Esophagus muscularis mucosa (tissue), 4 donors: ENCODE results near the gene ZEB2. TPM values are rescaled to one million over a fixed set of nuclear protein-coding genes. Genes with fewer than 3 reads are reported as not detected.

Source experiments
- DNase-seq: peaks from one replicate; pipeline ENCODE4 v3.0.0-alpha.2; 2017; ENCODE audit errors: extremely low spot score
- H3K27ac ChIP-seq, 4 donors: fragments of 200-600 bp; sonication (generic); replicated peaks in 1 of 4; 1 replicate in 3 of 4; 2 replicates in 1 of 4; pipeline ENCODE4 v1.5.1; 2016 to 2019; ENCODE audit warnings: mild to moderate bottlenecking in 1 of 4
- H3K27me3 ChIP-seq, 4 donors: fragments of 200-600 bp; sonication (generic); one replicate each; pipeline versions ENCODE4 v1.5.1 to v1.6.0; 2016 to 2019
- H3K36me3 ChIP-seq, 4 donors: fragments of 200-600 bp; sonication (generic); one replicate each; pipeline ENCODE4 v1.5.1; 2016 to 2019
- H3K4me1 ChIP-seq, 4 donors: fragments of 200-600 bp; sonication (generic); one replicate each; pipeline ENCODE4 v1.5.1; 2016 to 2019
- H3K4me3 ChIP-seq, 4 donors: fragments of 200-600 bp; sonication (generic); 1 replicate in 2 of 4; 2 replicates in 2 of 4; pipeline ENCODE4 v1.5.1; 2016 to 2019; ENCODE audit warnings: mild to moderate bottlenecking in 4 of 4, moderate library complexity in 1 of 4
- H3K9me3 ChIP-seq, 4 donors: fragments of 200-600 bp; sonication (generic); 1 replicate in 3 of 4; 2 replicates in 1 of 4; pipeline ENCODE4 v1.5.1; 2016 to 2019
- CTCF ChIP-seq, 3 experiments: fragments of 200-600 bp in 2 of 3; fragments of 450-650 bp in 1 of 3; sonication (generic) in 2 of 3; IDR thresholded peaks; one replicate each; pipeline ENCODE4 v1.5.1; 2017 to 2019; ENCODE audit warnings: antibody characterized with exemption in 3 of 3, mild to moderate bottlenecking in 2 of 3, moderate library complexity in 1 of 3
- EP300 ChIP-seq: sonication (generic); formaldehyde crosslinking; IDR thresholded peaks from one replicate; pipeline ENCODE4 v1.6.1; 2017; ENCODE audit warnings: antibody characterized with exemption
- POLR2A ChIP-seq: fragments of 450-650 bp; IDR thresholded peaks from one replicate; pipeline ENCODE4 v1.6.1; 2017; ENCODE audit warnings: antibody characterized with exemption, moderate library complexity, mild to moderate bottlenecking, low read depth
- POLR2AphosphoS5 ChIP-seq, 2 donors: sonication (generic); formaldehyde crosslinking; IDR thresholded peaks; one replicate each; pipeline ENCODE4 v1.6.1; 2017; ENCODE audit warnings: antibody characterized with exemption in 2 of 2
- WGBS: methylation state at CpG from one replicate; pipeline ENCODE4 v1.1.5; 2018; 5-methylcytosine and 5-hydroxymethylcytosine counted together
- intact Hi-C: fragments of 100-400 bp; cut with DNase I; formaldehyde crosslinking; loops from one replicate; pipeline ENCODE4 v1.15.1; 2023
- total RNA-seq, 4 donors: library from RNA; depleted of rRNA; stranded (reverse); fragments of >200 nt; gene quantifications; one replicate each; pipeline versions ENCODE4 v1.1.0 to v1.2.1, GENCODE V29; 2016

Gene ZEB2
- total RNA-seq, 4 donors from 2014 or later: 41.2 to 68.3 (median 55.7) TPM

DNA sequence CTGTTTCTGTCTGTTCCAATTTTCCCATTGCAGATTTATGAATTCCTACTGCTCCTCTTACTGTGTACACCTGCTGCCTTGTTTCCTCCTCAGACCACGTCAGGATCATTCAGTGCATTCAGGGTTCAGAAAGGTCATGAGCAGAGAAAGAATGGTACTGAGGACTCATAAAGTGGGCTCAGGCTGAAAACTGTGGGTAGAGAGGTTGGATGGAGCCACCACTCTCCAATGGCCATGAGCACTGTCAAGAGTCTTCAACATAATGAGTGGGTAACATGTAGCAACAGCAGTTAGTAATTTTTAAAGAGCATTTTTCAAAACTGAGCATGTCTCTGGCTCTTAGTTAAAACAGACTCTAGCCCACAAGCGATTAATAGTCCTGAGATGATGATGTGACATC is 138.2 kb downstream of the ZEB2 start:
- no peak for DNase-seq
- Histone ChIP-seq H3K9me3 (no peaks in the 10 kb centered on the region), H3K36me3 (no peaks in the 10 kb centered on the region), H3K4me3 (no peak overlapping the region), H3K27me3 (no peaks in the 10 kb centered on the region), H3K4me1 (peaks cover 0 to 8% (median 5%) of the 10 kb centered on the region in 4 donors), H3K27ac (no peak overlapping the region)
- TF ChIP-seq EP300: no peak
- TF ChIP-seq CTCF (IDR thresholded peaks at IDR 0.05): no peak
- TF ChIP-seq POLR2AphosphoS5 (IDR thresholded peaks at IDR 0.05): no peak
- no peak for TF ChIP-seq POLR2A
- 83% methylated on average over 2 of the region's 2 CpGs for WGBS
- intact Hi-C loops: no loop called here

- H3K36me3 ChIP-seq: no peaks in the 10 kb centered on the region
- H3K4me3 ChIP-seq: peak overlapping the region; percentile 3 to 15 (median 12)
- no peak for DNase-seq
- peaks cover 0 to 8% (median 5%) of the 10 kb centered on the region in 4 donors for H3K4me1 ChIP-seq
- TF ChIP-seq EP300: no peak
- TF ChIP-seq POLR2AphosphoS5 (IDR thresholded peaks at IDR 0.05): no peak
- no peak for TF ChIP-seq CTCF (IDR thresholded peaks at IDR 0.05)
- no peaks in the 10 kb centered on the region for H3K27me3 ChIP-seq
- H3K27ac ChIP-seq: peak overlapping the region in 2 of 4 donors; percentile 10 to 18
- intact Hi-C loops: no loop called here
- 30% methylated on average over 11 of the region's 11 CpGs for WGBS
- no peaks in the 10 kb centered on the region for H3K9me3 ChIP-seq
These were observed 140.0 kb downstream of the ZEB2 start for GRCh38 chr2:144379851-144380311.

GRCh38 chr2:144378551-144378950 is 141.4 kb downstream of the ZEB2 start:
- 76% methylated on average over 5 of the region's 5 CpGs for WGBS
- H3K36me3 ChIP-seq: no peaks in the 10 kb centered on the region
- no peak overlapping the region for H3K4me3 ChIP-seq
- no peaks in the 10 kb centered on the region for H3K27me3 ChIP-seq
- peaks cover 0 to 8% (median 4%) of the 10 kb centered on the region in 4 donors for H3K4me1 ChIP-seq
- DNase-seq: no peak
- H3K9me3 ChIP-seq: no peaks in the 10 kb centered on the region
- no peak overlapping the region for H3K27ac ChIP-seq
- TF ChIP-seq CTCF (IDR thresholded peaks at IDR 0.05): no peak
- TF ChIP-seq EP300: no peak
- TF ChIP-seq POLR2AphosphoS5 (IDR thresholded peaks at IDR 0.05): no peak
- no peak for TF ChIP-seq POLR2A
- intact Hi-C loops: no loop called here

GRCh38 chr2:144377914-144378313 is 142.0 kb downstream of the ZEB2 start:
- Histone ChIP-seq H3K9me3 (no peaks in the 10 kb centered on the region), H3K4me1 (peaks cover 0 to 11% (median 4%) of the 10 kb centered on the region in 4 donors), H3K4me3 (no peak overlapping the region), H3K27me3 (no peaks in the 10 kb centered on the region), H3K27ac (no peak overlapping the region), H3K36me3 (no peaks in the 10 kb centered on the region)
- DNase-seq: no peak
- intact Hi-C loops: no loop called here
- WGBS: 79% methylated on average over 2 of the region's 2 CpGs
- TF ChIP-seq POLR2AphosphoS5 (IDR thresholded peaks at IDR 0.05) (no peak), EP300 (no peak), CTCF (IDR thresholded peaks at IDR 0.05) (no peak), POLR2A (no peak)

GRCh38 chr2:144376926-144377325 is 143.0 kb downstream of the ZEB2 start:
- Histone ChIP-seq H3K27me3 (no peaks in the 10 kb centered on the region), H3K4me3 (no peak overlapping the region), H3K9me3 (no peaks in the 10 kb centered on the region), H3K4me1 (peaks cover 0 to 16% (median 7%) of the 10 kb centered on the region in 4 donors), H3K27ac (no peak overlapping the region), H3K36me3 (no peaks in the 10 kb centered on the region)
- WGBS: 96% methylated on average over 2 of the region's 2 CpGs
- TF ChIP-seq POLR2A (no peak), POLR2AphosphoS5 (IDR thresholded peaks at IDR 0.05) (no peak), EP300 (no peak), CTCF (IDR thresholded peaks at IDR 0.05) (no peak)
- intact Hi-C loops: no loop called here
- DNase-seq: no peak
